Calu3 (cell line): ENCODE results near the gene SLC25A30. TPM values are rescaled to one million over a fixed set of nuclear protein-coding genes. Genes with fewer than 3 reads are reported as not detected.

Experiments used
- BruUV-seq: library from RNA; stranded (reverse); fragments of 400-500 nt; replicated peaks from 2 replicates; lab custom pipeline; 2021; lab: Mats Ljungman, UMichigan
- CTCF ChIA-PET: fragments of 300-600 bp; sonication (Branson Sonifier 250); formaldehyde crosslinking; loops from one replicate; lab custom pipeline; 2022; ENCODE audit warnings: antibody characterized with exemption; lab: Charles Lee
- DNase-seq: peaks from one replicate; pipeline ENCODE4 v3.0.0; 2022
- H3K27ac Mint-ChIP-seq: one replicate; pipeline ENCODE4 v1.8.0; 2022; ENCODE audit warnings: mixed read lengths; ENCODE audit not compliant: unreplicated experiment
- H3K27me3 Mint-ChIP-seq: one replicate; pipeline ENCODE4 v1.8.0; 2022; ENCODE audit warnings: mixed read lengths; ENCODE audit not compliant: unreplicated experiment
- H3K36me3 Mint-ChIP-seq: one replicate; pipeline ENCODE4 v1.8.0; 2022; ENCODE audit warnings: mild to moderate bottlenecking, moderate library complexity, mixed read lengths; ENCODE audit not compliant: insufficient read depth, unreplicated experiment
- H3K4me1 Mint-ChIP-seq: one replicate; pipeline ENCODE4 v1.8.0; 2022; ENCODE audit warnings: mild to moderate bottlenecking, low read depth, mixed read lengths; ENCODE audit not compliant: unreplicated experiment
- H3K4me3 Mint-ChIP-seq: one replicate; pipeline ENCODE4 v1.8.0; 2022; ENCODE audit warnings: mild to moderate bottlenecking, low read depth, moderate library complexity, mixed read lengths; ENCODE audit not compliant: unreplicated experiment
- H3K9me3 Mint-ChIP-seq: one replicate; pipeline ENCODE4 v1.8.0; 2022; ENCODE audit warnings: low read depth, mixed read lengths; ENCODE audit not compliant: unreplicated experiment
- CTCF ChIP-seq: fragments of 200-600 bp; IDR thresholded peaks from one replicate; pipeline ENCODE4 v1.8.0; 2022; ENCODE audit warnings: antibody characterized with exemption; ENCODE audit not compliant: unreplicated experiment
- intact Hi-C: fragments of 100-400 bp; cut with micrococcal nuclease; formaldehyde crosslinking; loops from one replicate; pipeline ENCODE4 v1.10.0; 2022; ENCODE audit not compliant: unreplicated experiment
- total RNA-seq: library from RNA; stranded (reverse); gene quantifications from 2 replicates; pipeline ENCODE4 v1.2.3, GENCODE V29; 2022

SLC25A30 gene
- total RNA-seq, 1 experiment from 2014 or later = 18.2 TPM

GRCh38 chr13:45406421-45406820 is 11.8 kb downstream of the SLC25A30 start:
- H3K27me3 Mint-ChIP-seq = no peaks in the 10 kb centered on the region
- H3K9me3 Mint-ChIP-seq = no peaks in the 10 kb centered on the region
- H3K27ac Mint-ChIP-seq = no peak overlapping the region
- TF ChIP-seq CTCF = no peak
- no peak overlapping the region for H3K4me3 Mint-ChIP-seq
- CTCF ChIA-PET = interaction anchor here (0.7 kb wide), 2 partner anchors 33 to 38 kb away, joined by 3 read pairs; no protein-coding TSS in a partner anchor
- H3K4me1 Mint-ChIP-seq = no peaks in the 10 kb centered on the region
- intact Hi-C loops = no loop called here
- H3K36me3 Mint-ChIP-seq = peaks cover 24% of the 10 kb centered on the region
- no TSS peak for BruUV-seq
- no peak for DNase-seq

- intact Hi-C loops = no loop called here
- BruUV-seq = no TSS peak
- H3K36me3 Mint-ChIP-seq = peaks cover 25% of the 10 kb centered on the region
These were observed 15.1 kb downstream of the SLC25A30 start for GRCh38 chr13:45403081-45403480.

GRCh38 chr13:45402641-45403040 is 15.5 kb downstream of the SLC25A30 start:
- Mint-ChIP-seq H3K36me3 (peaks cover 20% of the 10 kb centered on the region), H3K9me3 (no peaks in the 10 kb centered on the region), H3K4me3 (no peak overlapping the region), H3K4me1 (no peaks in the 10 kb centered on the region), H3K27me3 (no peaks in the 10 kb centered on the region), H3K27ac (no peak overlapping the region)
- no TSS peak for BruUV-seq
- no peak for DNase-seq
- CTCF ChIA-PET = no interaction called here
- intact Hi-C loops = no loop called here
- TF ChIP-seq CTCF = no peak

More at GRCh38 chr13:45403081-45403480, 15.1 kb downstream of the SLC25A30 start:
- H3K4me1 Mint-ChIP-seq = no peaks in the 10 kb centered on the region
- no peak for TF ChIP-seq CTCF
- H3K9me3 Mint-ChIP-seq = no peaks in the 10 kb centered on the region
- H3K4me3 Mint-ChIP-seq = no peak overlapping the region
- H3K27ac Mint-ChIP-seq = no peak overlapping the region
- DNase-seq = no peak
- CTCF ChIA-PET = no interaction called here
- no peaks in the 10 kb centered on the region for H3K27me3 Mint-ChIP-seq

GRCh38 chr13:45401314-45401713 is 16.9 kb downstream of the SLC25A30 start:
- Mint-ChIP-seq H3K36me3 (peaks cover 12% of the 10 kb centered on the region), H3K4me3 (no peak overlapping the region), H3K27ac (no peak overlapping the region), H3K9me3 (no peaks in the 10 kb centered on the region), H3K4me1 (no peaks in the 10 kb centered on the region), H3K27me3 (no peaks in the 10 kb centered on the region)
- DNase-seq = no peak
- no TSS peak for BruUV-seq
- intact Hi-C loops = no loop called here
- CTCF ChIA-PET = no interaction called here
- TF ChIP-seq CTCF = no peak
